ENCODE data around the gene SELENOI.

SELENOI gene

GRCh38 chr2:26410764-26411243, 64.9 kb downstream of the SELENOI start:
- POLR2A ChIA-PET: no interaction called here
- no peak for DNase-seq (ENCODE audit: extremely low spot score)
- CTCF ChIA-PET: no interaction called here
- TF ChIP-seq SUZ12 (IDR thresholded peaks at IDR 0.05): no peak
- TF ChIP-seq ARNT (IDR thresholded peaks at IDR 0.05): no peak
- TF ChIP-seq ELF4 (IDR thresholded peaks at IDR 0.05): no peak
- no peak for TF ChIP-seq PKNOX1 (IDR thresholded peaks at IDR 0.05)
- TF ChIP-seq L3MBTL2 (conservative IDR thresholded peaks at IDR 0.05): no peak
- TF ChIP-seq SP1 (IDR thresholded peaks at IDR 0.05): no peak
- TF ChIP-seq CTBP1 (IDR thresholded peaks at IDR 0.05; ENCODE audit: borderline replicate concordance): no peak
- no peak for TF ChIP-seq NFRKB (IDR thresholded peaks at IDR 0.05)
- no peak for TF ChIP-seq FOXA1 (IDR thresholded peaks at IDR 0.05)
- TF ChIP-seq HDGF (IDR thresholded peaks at IDR 0.05; ENCODE audit: borderline replicate concordance): no peak
- TF ChIP-seq LEF1 (IDR thresholded peaks at IDR 0.05; ENCODE audit: borderline replicate concordance): no peak
- no peak for TF ChIP-seq TARDBP (IDR thresholded peaks at IDR 0.05)

GRCh38 chr2:26411419-26411818, 65.5 kb downstream of the SELENOI start:
- DNase-seq (ENCODE audit: extremely low spot score): no peak
- CTCF ChIA-PET: interaction anchor here (0.6 kb wide), 1 partner anchor 316 kb away, joined by 6 read pairs; no protein-coding TSS in a partner anchor
- no peak for TF ChIP-seq FOXK2 (IDR thresholded peaks at IDR 0.05)
- no peak for TF ChIP-seq ARNT (IDR thresholded peaks at IDR 0.05)
- no peak for TF ChIP-seq SP1 (IDR thresholded peaks at IDR 0.05)
- TF ChIP-seq LEF1 (IDR thresholded peaks at IDR 0.05; ENCODE audit: borderline replicate concordance): no peak
- TF ChIP-seq TARDBP (IDR thresholded peaks at IDR 0.05): no peak
- no peak for TF ChIP-seq CTBP1 (IDR thresholded peaks at IDR 0.05; ENCODE audit: borderline replicate concordance)
- TF ChIP-seq NFRKB (IDR thresholded peaks at IDR 0.05): no peak
- no peak for TF ChIP-seq L3MBTL2 (conservative IDR thresholded peaks at IDR 0.05)
- TF ChIP-seq FOXA1 (IDR thresholded peaks at IDR 0.05): no peak
- TF ChIP-seq FOXM1 (IDR thresholded peaks at IDR 0.05; ENCODE audit: borderline replicate concordance): no peak
- no peak for TF ChIP-seq ZNF384 (IDR thresholded peaks at IDR 0.05)
- TF ChIP-seq BHLHE40 (IDR thresholded peaks at IDR 0.05; ENCODE audit: borderline replicate concordance): no peak
- POLR2A ChIA-PET: no interaction called here

- POLR2A ChIA-PET: no interaction called here
- CTCF ChIA-PET: interaction anchor here (0.6 kb wide), 1 partner anchor 316 kb away, joined by 6 read pairs; no protein-coding TSS in a partner anchor
Observed at GRCh38 chr2:26412091-26412673, 66.2 kb downstream of the SELENOI start.

GRCh38 chr2:26414311-26414710, 68.4 kb downstream of the SELENOI start:
- ChIA-PET CTCF (interaction anchor here (1.0 kb wide), 1 partner anchor 96 kb away, joined by 3 read pairs; no protein-coding TSS in a partner anchor), POLR2A (no interaction called here)
- DNase-seq (ENCODE audit: extremely low spot score): no peak
- no peak for TF ChIP-seq CTBP1 (IDR thresholded peaks at IDR 0.05; ENCODE audit: borderline replicate concordance)

More at GRCh38 chr2:26412091-26412673, 66.2 kb downstream of the SELENOI start:
- no peak for DNase-seq (ENCODE audit: extremely low spot score)
- TF ChIP-seq PKNOX1 (IDR thresholded peaks at IDR 0.05) (no peak), HDGF (IDR thresholded peaks at IDR 0.05; ENCODE audit: borderline replicate concordance) (no peak)

- ChIA-PET CTCF (no interaction called here), POLR2A (no interaction called here)
- TF ChIP-seq TARDBP (IDR thresholded peaks at IDR 0.05) (no peak), ARNT (IDR thresholded peaks at IDR 0.05) (no peak), FOXM1 (IDR thresholded peaks at IDR 0.05; ENCODE audit: borderline replicate concordance) (no peak), BHLHE40 (IDR thresholded peaks at IDR 0.05; ENCODE audit: borderline replicate concordance) (no peak), SUZ12 (IDR thresholded peaks at IDR 0.05) (no peak), PKNOX1 (IDR thresholded peaks at IDR 0.05) (no peak), ZNF384 (IDR thresholded peaks at IDR 0.05) (no peak), FOXK2 (IDR thresholded peaks at IDR 0.05) (no peak), ELF4 (IDR thresholded peaks at IDR 0.05) (no peak), CTBP1 (IDR thresholded peaks at IDR 0.05; ENCODE audit: borderline replicate concordance) (no peak), FOXA1 (IDR thresholded peaks at IDR 0.05) (no peak), L3MBTL2 (conservative IDR thresholded peaks at IDR 0.05) (no peak), LEF1 (IDR thresholded peaks at IDR 0.05; ENCODE audit: borderline replicate concordance) (no peak), NFRKB (IDR thresholded peaks at IDR 0.05) (no peak), SP1 (IDR thresholded peaks at IDR 0.05) (no peak), HDGF (IDR thresholded peaks at IDR 0.05; ENCODE audit: borderline replicate concordance) (no peak)
- DNase-seq (ENCODE audit: extremely low spot score): no peak
Observed at GRCh38 chr2:26421961-26422360, 76.0 kb downstream of the SELENOI start.

- ChIA-PET CTCF (no interaction called here), POLR2A (no interaction called here)
- TF ChIP-seq FOXK2 (IDR thresholded peaks at IDR 0.05) (no peak), NFRKB (IDR thresholded peaks at IDR 0.05) (no peak), FOXM1 (IDR thresholded peaks at IDR 0.05; ENCODE audit: borderline replicate concordance) (no peak), ARNT (IDR thresholded peaks at IDR 0.05) (no peak), TARDBP (IDR thresholded peaks at IDR 0.05) (no peak), ELF4 (IDR thresholded peaks at IDR 0.05) (no peak), L3MBTL2 (conservative IDR thresholded peaks at IDR 0.05) (no peak), PKNOX1 (IDR thresholded peaks at IDR 0.05) (no peak), SUZ12 (IDR thresholded peaks at IDR 0.05) (no peak), HDGF (IDR thresholded peaks at IDR 0.05; ENCODE audit: borderline replicate concordance) (no peak)
- no peak for DNase-seq (ENCODE audit: extremely low spot score)
Observed at GRCh38 chr2:26422947-26423629, 77.1 kb downstream of the SELENOI start.

Measured in HEK293T (cell line).